Liver (tissue), 9 donors: ENCODE results near the gene OSCP1. TPM values are rescaled to one million over a fixed set of nuclear protein-coding genes. Genes with fewer than 3 reads are reported as not detected.

Experiments
- DNase-seq: peaks from one replicate; pipeline ENCODE4 v3.0.0-alpha.2; 2017; ENCODE audit warnings: low spot score
- H3K27ac ChIP-seq, 2 donors: one replicate each; pipeline ENCODE4 v1.7.0; 2013; ENCODE audit warnings: inconsistent platforms in 2 of 2, low read length in 2 of 2, control low read depth in 1 of 2, low read depth in 1 of 2, mild to moderate bottlenecking in 1 of 2
- H3K27me3 ChIP-seq, 4 donors: one replicate each; pipeline versions ENCODE4 v1.6.1 to v1.7.0; 2013; ENCODE audit warnings: low read length in 3 of 4, inconsistent platforms in 1 of 4, mild to moderate bottlenecking in 1 of 4, moderate library complexity in 1 of 4; ENCODE audit not compliant: control insufficient read depth in 4 of 4, insufficient read depth in 4 of 4
- H3K36me3 ChIP-seq, 4 donors: one replicate each; pipeline versions ENCODE4 v1.6.1 to v1.7.0; 2013; ENCODE audit warnings: low read length in 3 of 4, mild to moderate bottlenecking in 3 of 4, low read depth in 1 of 4, moderate library complexity in 1 of 4; ENCODE audit not compliant: control insufficient read depth in 4 of 4, insufficient read depth in 3 of 4
- H3K4me1 ChIP-seq, 4 donors: one replicate each; pipeline versions ENCODE4 v1.6.1 to v1.7.0; 2013; ENCODE audit warnings: low read length in 3 of 4, mild to moderate bottlenecking in 3 of 4, moderate library complexity in 1 of 4; ENCODE audit not compliant: control insufficient read depth in 4 of 4, insufficient read depth in 4 of 4
- H3K4me3 ChIP-seq, 3 donors: one replicate each; pipeline versions ENCODE4 v1.6.1 to v1.7.0; 2013; ENCODE audit warnings: low read length in 3 of 3, control low read depth in 1 of 3, low read depth in 1 of 3, mild to moderate bottlenecking in 1 of 3
- H3K9ac ChIP-seq, 2 donors: one replicate each; pipeline ENCODE4 v1.7.0; 2013; ENCODE audit warnings: low read length in 2 of 2, mild to moderate bottlenecking in 2 of 2, moderate library complexity in 2 of 2, control low read depth in 1 of 2, low read depth in 1 of 2
- H3K9me3 ChIP-seq, 4 donors: one replicate each; pipeline versions ENCODE4 v1.6.1 to v1.7.0; 2013; ENCODE audit warnings: low read length in 3 of 4; ENCODE audit not compliant: control insufficient read depth in 4 of 4
- ATF3 ChIP-seq: IDR thresholded peaks from 2 replicates; pipeline ENCODE4 v1.6.1; 2016; ENCODE audit warnings: antibody characterized with exemption
- CTCF ChIP-seq: fragments of 150-350 bp; IDR thresholded peaks from 2 replicates; pipeline ENCODE4 v1.5.1; 2017; ENCODE audit warnings: improper control_type of control experiment, low read depth, low read length; ENCODE audit not compliant: missing input control
- EGR1 ChIP-seq, 2 donors: IDR thresholded peaks; 2 replicates each; pipeline ENCODE4 v1.6.1; 2016 to 2018; ENCODE audit warnings: antibody characterized with exemption in 2 of 2, low read depth in 2 of 2
- FOXA1 ChIP-seq: IDR thresholded peaks from 2 replicates; pipeline ENCODE4 v1.6.1; 2016; ENCODE audit warnings: antibody characterized with exemption
- GABPA ChIP-seq, 2 donors: IDR thresholded peaks in 1 of 2; conservative IDR thresholded peaks in 1 of 2; 2 replicates each; pipeline ENCODE4 v1.6.1; 2016; ENCODE audit warnings: antibody characterized with exemption in 2 of 2, mild to moderate bottlenecking in 1 of 2, moderate library complexity in 1 of 2
- HNF4A ChIP-seq, 2 donors: conservative IDR thresholded peaks; 2 replicates each; pipeline ENCODE4 v1.6.1; 2016; ENCODE audit warnings: antibody characterized with exemption in 2 of 2, mild to moderate bottlenecking in 2 of 2
- JUND ChIP-seq, 2 donors: IDR thresholded peaks; 2 replicates each; pipeline ENCODE4 v1.6.1; 2016; ENCODE audit warnings: antibody characterized with exemption in 2 of 2
- NR2F2 ChIP-seq: IDR thresholded peaks from 2 replicates; pipeline ENCODE4 v1.6.1; 2016; ENCODE audit warnings: antibody characterized with exemption
- REST ChIP-seq: IDR thresholded peaks from 2 replicates; pipeline ENCODE4 v1.6.1; 2016; ENCODE audit warnings: antibody characterized with exemption, mild to moderate bottlenecking
- RXRA ChIP-seq, 2 donors: IDR thresholded peaks; 2 replicates each; pipeline ENCODE4 v1.6.1; 2017 to 2018; ENCODE audit warnings: antibody characterized with exemption in 2 of 2, mild to moderate bottlenecking in 1 of 2
- SP1 ChIP-seq: IDR thresholded peaks from 2 replicates; pipeline ENCODE4 v1.6.1; 2018; ENCODE audit warnings: antibody characterized with exemption, mild to moderate bottlenecking
- TAF1 ChIP-seq: conservative IDR thresholded peaks from 2 replicates; pipeline ENCODE4 v1.6.1; 2016; ENCODE audit warnings: antibody characterized with exemption, mild to moderate bottlenecking
- YY1 ChIP-seq: IDR thresholded peaks from 2 replicates; pipeline ENCODE4 v1.6.1; 2016; ENCODE audit warnings: antibody characterized with exemption, mild to moderate bottlenecking
- WGBS: extraction: QIAGEN DNeasy Blood & Tissue Kit; methylation state at CpG from one replicate; pipeline ENCODE4 v1.1.7; 2013; 5-methylcytosine and 5-hydroxymethylcytosine counted together
- polyA plus RNA-seq, 2 donors: library from polyadenylated mRNA; stranded (reverse) in 1 of 2; unstranded in 1 of 2; fragments of 200-250 nt in 1 of 2; fragments of >200 nt in 1 of 2; fragmentation: Nextera tagmentation in 1 of 2; extraction: Ambion mirVana in 1 of 2; gene quantifications; one replicate each; pipeline versions ENCODE4 v1.2.1 to v1.2.3, GENCODE V29; 2013 to 2015
- total RNA-seq, 2 donors: library from RNA; depleted of rRNA; stranded (reverse); fragments of >200 nt; gene quantifications; one replicate each; pipeline ENCODE4 v1.2.3, GENCODE V29; 2014
- TF ChIP-seq, protein P1 (sequence below): IDR thresholded peaks from 2 replicates; pipeline ENCODE4 v1.6.1; 2016; ENCODE audit warnings: antibody characterized with exemption
- donor health status: healthy.
- donor health status: healthy.
- donor health status: healthy.
- donor health status: healthy.
- donor health status: healthy.

OSCP1 gene
- total and polyA plus RNA-seq, 4 donors: 1.1 to 1.7 (median 1.5) TPM

- 90% methylated on average over 7 of the region's 7 CpGs for WGBS
- TF ChIP-seq YY1 (no peak), ATF3 (no peak), GABPA (IDR thresholded peaks at IDR 0.05 in 1 of 2, conservative IDR thresholded peaks at IDR 0.05 in 1 of 2) (no peak), REST (no peak)
- H3K36me3 ChIP-seq: no peaks in the 10 kb centered on the region
- no peaks in the 10 kb centered on the region for H3K9me3 ChIP-seq
- DNase-seq: no peak
- no peaks in the 10 kb centered on the region for H3K4me1 ChIP-seq
- no peak overlapping the region for H3K27ac ChIP-seq
- H3K27me3 ChIP-seq: no peaks in the 10 kb centered on the region
- H3K9ac ChIP-seq: no peak overlapping the region
- H3K4me3 ChIP-seq: no peak overlapping the region
Observed at GRCh38 chr1:36475910-36476604, 25.8 kb upstream of the OSCP1 start.

- Histone ChIP-seq H3K9ac (no peak overlapping the region), H3K9me3 (no peaks in the 10 kb centered on the region), H3K36me3 (no peaks in the 10 kb centered on the region), H3K4me3 (no peak overlapping the region), H3K27me3 (no peaks in the 10 kb centered on the region), H3K27ac (no peak overlapping the region), H3K4me1 (no peaks in the 10 kb centered on the region)
- TF ChIP-seq SP1: no peak
- TF ChIP-seq REST: no peak
- TF ChIP-seq CTCF: no peak
- no peak for TF ChIP-seq NR2F2
- TF ChIP-seq, protein P1, sequence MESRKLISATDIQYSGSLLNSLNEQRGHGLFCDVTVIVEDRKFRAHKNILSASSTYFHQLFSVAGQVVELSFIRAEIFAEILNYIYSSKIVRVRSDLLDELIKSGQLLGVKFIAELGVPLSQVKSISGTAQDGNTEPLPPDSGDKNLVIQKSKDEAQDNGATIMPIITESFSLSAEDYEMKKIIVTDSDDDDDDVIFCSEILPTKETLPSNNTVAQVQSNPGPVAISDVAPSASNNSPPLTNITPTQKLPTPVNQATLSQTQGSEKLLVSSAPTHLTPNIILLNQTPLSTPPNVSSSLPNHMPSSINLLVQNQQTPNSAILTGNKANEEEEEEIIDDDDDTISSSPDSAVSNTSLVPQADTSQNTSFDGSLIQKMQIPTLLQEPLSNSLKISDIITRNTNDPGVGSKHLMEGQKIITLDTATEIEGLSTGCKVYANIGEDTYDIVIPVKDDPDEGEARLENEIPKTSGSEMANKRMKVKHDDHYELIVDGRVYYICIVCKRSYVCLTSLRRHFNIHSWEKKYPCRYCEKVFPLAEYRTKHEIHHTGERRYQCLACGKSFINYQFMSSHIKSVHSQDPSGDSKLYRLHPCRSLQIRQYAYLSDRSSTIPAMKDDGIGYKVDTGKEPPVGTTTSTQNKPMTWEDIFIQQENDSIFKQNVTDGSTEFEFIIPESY: no peak
- TF ChIP-seq FOXA1: no peak
- no peak for TF ChIP-seq TAF1
- TF ChIP-seq JUND (IDR thresholded peaks at IDR 0.05): no peak
- TF ChIP-seq EGR1 (IDR thresholded peaks at IDR 0.05; ENCODE audit: low read depth in 2 of 2): no peak
- TF ChIP-seq RXRA (IDR thresholded peaks at IDR 0.05): no peak
- no peak for TF ChIP-seq ATF3
- TF ChIP-seq HNF4A (conservative IDR thresholded peaks at IDR 0.05): no peak
- DNase-seq: no peak
- 88% methylated on average over 9 of the region's 9 CpGs for WGBS
Observed at GRCh38 chr1:36475341-36475740, 25.1 kb upstream of the OSCP1 start.
